GM18526 (cell line): Measurements from ENCODE around the gene BGN.

ENCODE experiments used
- POLR2A ChIP-seq: IDR thresholded peaks from 3 replicates; pipeline ENCODE4 v1.6.1; 2011; ENCODE audit not compliant: insufficient read length; ENCODE audit errors: extremely low read depth

Gene BGN

GRCh38 chrX:153494541-153495361 is at the start of gene BGN:
TSS of gene BGN (plus strand) at chrX:153494980. CDS start at chrX:153504632, 9,652 bp downstream.
- TF ChIP-seq POLR2A = no peak

DNA sequence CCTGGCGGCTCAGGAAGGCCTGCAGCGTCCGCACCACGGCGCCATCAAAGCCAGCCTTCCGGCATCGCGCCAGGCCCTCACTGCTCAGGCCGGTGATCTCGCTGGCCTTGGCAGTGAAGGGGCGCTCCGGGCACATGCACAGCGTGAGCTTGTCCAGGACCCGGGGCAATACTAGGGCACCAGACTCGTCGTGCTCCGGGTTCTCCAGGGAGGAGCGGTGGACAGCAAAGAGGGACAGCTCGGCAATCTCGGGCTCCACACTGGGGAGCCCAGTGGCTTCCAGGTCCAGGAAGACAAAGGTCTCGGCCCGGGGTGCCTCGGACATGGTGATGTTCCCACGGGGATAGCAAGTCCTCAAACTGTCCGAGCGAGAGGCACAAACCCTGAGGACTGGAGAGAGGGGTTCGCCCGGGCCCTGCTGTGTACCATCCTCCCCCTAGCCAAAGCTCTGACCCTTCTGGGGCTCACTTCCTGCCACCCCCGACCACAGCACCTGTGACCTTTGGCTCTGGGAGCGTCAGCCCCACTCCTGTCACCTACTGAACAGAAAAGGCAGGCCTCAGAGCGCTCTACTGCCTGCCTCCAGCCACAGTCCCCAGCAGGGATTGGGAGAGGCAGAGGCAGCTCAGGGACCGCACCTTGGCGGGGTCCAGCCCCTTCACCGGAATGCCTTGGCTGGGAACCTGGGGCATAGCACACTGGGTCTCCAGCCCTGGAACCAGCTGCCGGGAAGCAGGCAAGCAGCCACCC is 49.5 kb upstream of the BGN start:
- TF ChIP-seq POLR2A = no peak

DNA sequence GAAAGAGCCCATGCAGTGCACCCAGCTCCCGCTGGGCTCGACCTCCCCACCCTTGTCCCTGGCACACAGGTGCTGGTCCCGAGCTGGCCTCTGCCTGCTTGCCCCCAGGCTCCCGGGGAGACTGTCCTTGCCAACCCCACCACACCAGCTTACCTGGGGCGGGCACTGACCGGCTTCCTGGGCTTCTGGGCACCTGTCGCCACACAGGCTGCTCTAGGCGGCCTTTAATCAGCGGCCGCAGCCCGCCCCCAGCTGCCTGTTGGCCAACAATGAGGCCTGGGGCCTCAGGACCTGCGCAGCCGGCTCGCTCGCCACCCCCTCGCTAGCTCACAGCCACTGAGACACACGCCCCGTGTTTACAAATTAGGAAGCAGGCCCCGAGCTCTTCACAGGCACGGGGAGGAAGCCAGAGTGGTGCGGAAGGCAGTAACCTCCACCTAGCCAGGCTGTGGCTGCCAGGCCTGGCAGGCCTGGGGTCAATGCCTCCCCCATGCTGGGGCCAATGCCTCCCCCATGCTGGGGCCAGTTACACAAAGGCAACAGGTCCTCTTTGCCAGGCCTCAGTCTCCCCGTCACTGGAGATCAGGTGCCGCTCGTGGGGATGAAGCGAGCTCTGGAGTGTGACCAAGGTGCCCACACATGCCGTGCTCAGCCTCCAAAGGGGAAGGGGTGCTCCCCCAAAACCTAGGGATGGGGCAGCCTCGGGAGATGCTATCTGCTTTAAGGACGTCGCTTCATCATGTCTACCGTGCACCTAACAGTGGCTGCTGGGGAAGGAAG is 48.7 kb upstream of the BGN start, which contains the start of gene TREX2:
TSS of gene TREX2 (minus strand) at position 201 of the 780 bp plus-strand sequence. CDS start 626 bp downstream, outside the sequence.
- TF ChIP-seq POLR2A = no peak

DNA sequence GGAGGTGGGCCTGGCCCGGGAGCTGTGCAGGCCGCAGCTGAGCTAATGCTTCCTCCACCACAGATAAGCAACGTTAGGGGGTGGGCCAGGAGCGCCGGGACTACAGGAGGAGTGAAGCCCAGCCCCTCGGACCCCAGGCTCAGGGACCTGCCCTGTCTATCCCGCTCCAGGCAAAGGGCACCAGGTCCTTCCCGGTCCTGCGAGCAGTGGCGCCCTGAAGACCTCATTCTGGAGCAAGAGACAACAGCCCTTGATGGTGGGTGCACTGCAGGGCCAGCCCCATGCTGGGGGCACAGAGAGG is 48.2 kb upstream of the BGN start:
- TF ChIP-seq POLR2A = no peak

DNA sequence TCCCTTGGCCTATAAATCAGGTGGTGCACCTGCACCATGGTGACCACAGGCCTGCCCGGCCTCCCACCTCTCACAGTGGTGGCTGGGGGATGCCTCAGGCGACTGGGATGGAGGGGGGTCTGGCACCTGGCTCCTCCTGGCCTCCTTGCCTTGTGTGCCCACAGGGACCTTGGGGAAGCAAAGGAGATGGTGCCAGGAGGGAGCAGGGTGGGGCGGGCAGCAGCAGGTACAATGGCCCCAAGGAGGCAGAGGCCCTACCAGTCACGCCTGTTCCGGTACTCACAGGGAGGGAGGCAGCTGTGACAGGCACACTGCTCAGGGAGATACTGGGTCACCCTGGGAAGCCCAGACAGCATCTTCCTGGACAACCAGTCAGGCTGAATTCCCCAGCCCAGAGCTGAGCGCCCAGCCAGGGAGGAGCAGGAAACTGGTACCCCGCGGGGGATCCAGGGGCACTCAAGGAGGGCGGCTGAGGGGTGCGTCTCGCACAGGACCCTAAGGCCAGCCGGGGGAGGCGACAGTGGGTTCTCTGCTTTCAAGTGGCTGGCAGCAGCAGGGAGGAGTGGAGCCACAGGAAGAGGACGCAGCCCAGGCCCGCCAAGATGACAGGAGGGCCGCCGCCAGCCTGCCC is 47.7 kb upstream of the BGN start:
- TF ChIP-seq POLR2A = no peak

DNA sequence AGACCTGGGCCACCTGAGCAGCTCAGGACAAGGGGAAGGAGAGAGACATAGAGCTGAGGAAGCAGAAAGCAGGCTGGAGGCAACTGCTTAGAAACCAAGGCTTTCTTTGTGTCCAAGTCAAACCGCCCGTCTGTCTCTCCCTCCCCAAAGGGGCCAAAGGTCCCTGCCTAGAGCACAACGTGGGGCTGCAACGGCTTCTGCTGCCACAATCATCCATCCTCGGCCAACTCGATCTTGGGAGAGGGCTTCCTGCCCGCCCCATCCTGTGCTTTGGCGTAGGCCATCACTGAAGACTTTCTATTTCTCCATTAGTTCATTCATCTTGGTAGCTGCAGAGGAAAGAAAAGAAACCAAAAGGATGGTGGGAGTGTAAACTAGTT is 47.2 kb upstream of the BGN start:
- TF ChIP-seq POLR2A = no peak

DNA sequence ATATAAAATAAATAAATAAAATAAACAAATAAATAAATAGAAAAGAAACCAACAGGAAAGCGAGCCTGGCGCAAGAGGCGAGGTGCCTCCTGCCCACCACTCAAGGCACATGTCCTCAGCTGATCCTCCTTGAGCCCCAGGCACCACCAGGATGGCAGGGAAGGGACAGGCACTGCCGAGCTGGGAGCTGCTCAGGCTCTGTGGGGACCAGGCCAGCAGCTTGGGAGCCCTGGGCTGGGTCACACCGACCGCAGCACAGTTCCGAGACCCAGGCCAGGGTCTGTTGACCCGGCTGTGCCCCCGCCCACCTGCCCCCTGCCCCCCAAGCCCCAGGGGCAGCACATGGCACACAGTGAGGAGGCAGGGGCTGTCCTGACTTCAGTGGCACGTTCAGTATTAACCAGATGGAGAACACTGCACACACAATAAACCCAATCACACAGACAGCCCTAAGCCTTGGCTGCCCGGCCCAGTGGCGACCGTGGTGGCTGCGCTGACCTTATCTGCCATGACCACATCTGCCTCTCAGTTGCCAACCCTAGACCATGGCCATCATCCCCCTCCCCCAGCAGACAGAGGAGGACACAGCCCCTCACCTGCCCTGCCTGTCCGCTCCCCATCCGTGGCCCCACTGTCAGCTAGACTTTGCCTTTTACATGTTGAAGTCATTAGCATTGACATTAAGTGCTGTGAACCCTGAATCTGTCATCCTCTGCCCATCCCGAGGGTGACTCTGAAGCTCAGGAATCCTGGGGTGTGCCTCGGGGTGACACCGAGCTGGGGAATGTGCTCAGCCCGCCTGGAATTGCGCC is 46.0 kb upstream of the BGN start:
- no peak for TF ChIP-seq POLR2A

DNA sequence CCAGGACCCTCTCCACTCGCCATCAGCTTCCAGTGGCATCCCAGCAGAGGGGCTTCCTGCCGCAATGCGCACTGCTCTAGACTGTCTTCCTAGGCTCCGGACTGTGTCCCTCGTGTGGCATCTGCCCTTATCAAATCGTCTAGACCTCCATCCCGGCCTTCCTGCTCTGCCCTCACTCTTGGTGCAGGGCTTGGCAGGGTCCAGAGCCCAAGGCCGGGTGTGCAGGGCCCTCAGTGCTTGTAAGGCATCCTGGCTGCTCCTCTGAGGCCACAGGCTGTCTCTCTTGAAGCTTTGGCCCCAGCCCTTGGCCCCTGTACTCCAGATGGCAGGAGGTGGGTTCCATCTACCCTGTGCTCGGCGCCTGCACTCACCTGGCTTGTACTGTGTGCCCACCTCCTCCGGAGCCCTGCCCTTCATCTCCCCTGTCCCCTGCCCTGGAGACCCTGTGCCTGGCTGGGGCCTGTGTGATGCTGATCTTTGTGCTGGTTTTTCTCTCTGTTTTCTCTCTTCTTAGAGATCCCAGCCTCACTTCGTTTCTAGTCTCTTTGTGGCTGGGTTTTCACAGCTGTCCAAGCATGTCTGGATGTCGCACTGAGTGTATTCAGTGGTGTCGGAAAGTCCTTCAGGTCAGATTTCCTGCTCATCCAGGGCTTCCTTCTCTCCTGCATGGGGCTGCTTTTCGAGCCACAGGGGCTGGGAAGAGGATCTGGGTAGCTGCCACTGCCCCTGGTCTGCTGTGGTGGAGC is 45.2 kb upstream of the BGN start:
- TF ChIP-seq POLR2A = no peak

- no peak for TF ChIP-seq POLR2A
Measured at GRCh38 chrX:153450114-153450948, 44.4 kb upstream of the BGN start.

DNA sequence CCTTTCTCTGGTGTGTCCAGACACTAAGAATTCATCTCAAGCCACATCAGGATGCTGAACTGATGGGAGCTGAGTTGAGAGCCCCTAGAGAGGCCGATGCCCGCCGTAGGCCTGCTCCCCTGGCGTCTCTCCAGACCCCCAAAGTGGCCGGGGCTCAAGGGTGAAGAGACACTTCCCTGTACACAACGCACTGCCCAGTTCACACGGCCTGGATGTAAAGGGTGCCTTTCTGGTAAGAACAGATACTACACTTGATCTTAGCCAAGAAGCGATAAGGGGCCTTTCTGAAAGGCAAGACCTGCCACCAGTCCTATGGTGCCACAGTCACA is 43.9 kb upstream of the BGN start:
- no peak for TF ChIP-seq POLR2A

- TF ChIP-seq POLR2A = no peak
Measured at GRCh38 chrX:153454901-153455550, 39.8 kb upstream of the BGN start.

GRCh38 chrX:153455571-153455970 is 39.2 kb upstream of the BGN start:
- TF ChIP-seq POLR2A = no peak

DNA sequence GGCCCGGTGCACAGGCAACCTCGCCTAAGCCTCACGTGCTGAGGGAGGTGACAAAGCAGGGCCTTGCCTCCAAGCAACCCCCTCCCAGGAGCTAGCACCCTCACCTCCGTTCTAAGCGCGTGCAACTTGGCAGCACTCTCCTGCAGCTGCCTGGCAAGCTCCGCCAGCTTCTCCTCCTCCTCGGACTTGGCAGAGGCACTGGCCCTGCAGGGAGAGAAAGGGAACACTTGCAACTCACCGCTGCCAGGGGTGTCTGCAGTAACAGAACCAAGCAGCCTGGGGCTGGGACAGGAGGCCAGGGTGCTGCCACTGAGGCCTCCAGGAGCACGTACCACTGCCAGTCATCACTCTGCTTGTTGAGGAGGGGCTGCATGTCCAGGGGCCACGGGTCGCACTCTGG is 38.6 kb upstream of the BGN start:
- no peak for TF ChIP-seq POLR2A
